ENCODE results near the gene DYSF.

The DYSF gene

GRCh38 chr2:71473346-71474031 is 20.1 kb downstream of the DYSF start:
- TF ChIP-seq GATA3 (IDR thresholded peaks at IDR 0.05; ENCODE audit: low read depth, low read length), result no peak
- no peak for TF ChIP-seq GATA2 (IDR thresholded peaks at IDR 0.05; ENCODE audit: low read depth, low read length)

- no peak for TF ChIP-seq GATA3 (IDR thresholded peaks at IDR 0.05; ENCODE audit: low read depth, low read length)
- no peak for TF ChIP-seq GATA2 (IDR thresholded peaks at IDR 0.05; ENCODE audit: low read depth, low read length)
Measured at GRCh38 chr2:71474116-71474743, 20.9 kb downstream of the DYSF start.

- TF ChIP-seq GATA3 (IDR thresholded peaks at IDR 0.05; ENCODE audit: low read depth, low read length), result no peak
- TF ChIP-seq GATA2 (IDR thresholded peaks at IDR 0.05; ENCODE audit: low read depth, low read length), result no peak
Measured at GRCh38 chr2:71474744-71475397, 21.5 kb downstream of the DYSF start.

- no peak for TF ChIP-seq GATA3 (IDR thresholded peaks at IDR 0.05; ENCODE audit: low read depth, low read length)
- no peak for TF ChIP-seq GATA2 (IDR thresholded peaks at IDR 0.05; ENCODE audit: low read depth, low read length)
Measured at GRCh38 chr2:71476495-71476894, 23.1 kb downstream of the DYSF start.

- TF ChIP-seq GATA3 (IDR thresholded peaks at IDR 0.05; ENCODE audit: low read depth, low read length) (no peak), GATA2 (IDR thresholded peaks at IDR 0.05; ENCODE audit: low read depth, low read length) (no peak)
Measured at GRCh38 chr2:71477231-71477691, 23.9 kb downstream of the DYSF start.

GRCh38 chr2:71478806-71479205 is 25.4 kb downstream of the DYSF start:
- TF ChIP-seq GATA3 (IDR thresholded peaks at IDR 0.05; ENCODE audit: low read depth, low read length) (no peak), GATA2 (IDR thresholded peaks at IDR 0.05; ENCODE audit: low read depth, low read length) (no peak)

- TF ChIP-seq GATA3 (IDR thresholded peaks at IDR 0.05; ENCODE audit: low read depth, low read length) (no peak), GATA2 (IDR thresholded peaks at IDR 0.05; ENCODE audit: low read depth, low read length) (no peak)
Measured at GRCh38 chr2:71479261-71479660, 25.9 kb downstream of the DYSF start.

GRCh38 chr2:71481111-71481510 is 27.8 kb downstream of the DYSF start:
- no peak for TF ChIP-seq GATA2 (IDR thresholded peaks at IDR 0.05; ENCODE audit: low read depth, low read length)
- TF ChIP-seq GATA3 (IDR thresholded peaks at IDR 0.05; ENCODE audit: low read depth, low read length), result no peak

- TF ChIP-seq GATA2 (IDR thresholded peaks at IDR 0.05; ENCODE audit: low read depth, low read length), result no peak
- no peak for TF ChIP-seq GATA3 (IDR thresholded peaks at IDR 0.05; ENCODE audit: low read depth, low read length)
Measured at GRCh38 chr2:71482055-71482454, 28.7 kb downstream of the DYSF start.

- TF ChIP-seq GATA2 (IDR thresholded peaks at IDR 0.05; ENCODE audit: low read depth, low read length) (no peak), GATA3 (IDR thresholded peaks at IDR 0.05; ENCODE audit: low read depth, low read length) (no peak)
Measured at GRCh38 chr2:71483246-71483645, 29.9 kb downstream of the DYSF start.

GRCh38 chr2:71484354-71484753 is 31.0 kb downstream of the DYSF start:
- TF ChIP-seq GATA2 (IDR thresholded peaks at IDR 0.05; ENCODE audit: low read depth, low read length) (no peak), GATA3 (IDR thresholded peaks at IDR 0.05; ENCODE audit: low read depth, low read length) (no peak)

GRCh38 chr2:71486881-71487640 is 33.7 kb downstream of the DYSF start:
- no peak for TF ChIP-seq GATA2 (IDR thresholded peaks at IDR 0.05; ENCODE audit: low read depth, low read length)
- TF ChIP-seq GATA3 (IDR thresholded peaks at IDR 0.05; ENCODE audit: low read depth, low read length), result no peak

- no peak for TF ChIP-seq GATA2 (IDR thresholded peaks at IDR 0.05; ENCODE audit: low read depth, low read length)
- TF ChIP-seq GATA3 (IDR thresholded peaks at IDR 0.05; ENCODE audit: low read depth, low read length), result no peak
Measured at GRCh38 chr2:71492112-71492511, 38.8 kb downstream of the DYSF start.

- TF ChIP-seq GATA2 (IDR thresholded peaks at IDR 0.05; ENCODE audit: low read depth, low read length) (no peak), GATA3 (IDR thresholded peaks at IDR 0.05; ENCODE audit: low read depth, low read length) (no peak)
Measured at GRCh38 chr2:71494091-71494490, 40.7 kb downstream of the DYSF start.

Data from SH-SY5Y (cell line).